HG03097 (cell line): ENCODE data around the gene CHCHD4.
A peak's percentile ranks its signal among the peaks of the same experiment; 100 is the strongest.

Experiments used
- ATAC-seq: cut with Tn5 transposase; IDR thresholded peaks from one replicate; pipeline ENCODE4 v1.9.1; 2021; ENCODE audit not compliant: unreplicated experiment, low FRiP score

The CHCHD4 gene

GRCh38 chr3:14138109-14138877, 13.6 kb upstream of the CHCHD4 start:
- no peak for ATAC-seq

- ATAC-seq: no peak
Observed at GRCh38 chr3:14137445-14137844, 12.8 kb upstream of the CHCHD4 start.

GRCh38 chr3:14137004-14137403, 12.3 kb upstream of the CHCHD4 start:
- no peak for ATAC-seq

- no peak for ATAC-seq
Observed at GRCh38 chr3:14135581-14135980, 10.9 kb upstream of the CHCHD4 start.

- ATAC-seq: no peak
Observed at GRCh38 chr3:14134291-14134690, 9.6 kb upstream of the CHCHD4 start.

- ATAC-seq: no peak
Observed at GRCh38 chr3:14133876-14134275, 9.2 kb upstream of the CHCHD4 start.

GRCh38 chr3:14133188-14133800, 8.6 kb upstream of the CHCHD4 start:
- no peak for ATAC-seq

- ATAC-seq: no peak
Observed at GRCh38 chr3:14132689-14133088, 8.0 kb upstream of the CHCHD4 start.

- ATAC-seq: no peak
Observed at GRCh38 chr3:14132120-14132519, 7.5 kb upstream of the CHCHD4 start.

GRCh38 chr3:14131134-14131533, 6.5 kb upstream of the CHCHD4 start:
- ATAC-seq: no peak

GRCh38 chr3:14130707-14131106, 6.0 kb upstream of the CHCHD4 start:
- ATAC-seq: no peak

GRCh38 chr3:14130230-14130629, 5.6 kb upstream of the CHCHD4 start:
- ATAC-seq: no peak

- no peak for ATAC-seq
Observed at GRCh38 chr3:14129296-14129695, 4.6 kb upstream of the CHCHD4 start.

GRCh38 chr3:14128724-14129123, 4.1 kb upstream of the CHCHD4 start:
- no peak for ATAC-seq

- no peak for ATAC-seq
Observed at GRCh38 chr3:14127516-14128161, 3.0 kb upstream of the CHCHD4 start.

GRCh38 chr3:14126887-14127505, 2.3 kb upstream of the CHCHD4 start:
- no peak for ATAC-seq

- ATAC-seq: no peak
Observed at GRCh38 chr3:14126017-14126886, 1.6 kb upstream of the CHCHD4 start.

- peak; percentile 21 for ATAC-seq
Observed at GRCh38 chr3:14125193-14126016, 735 bp upstream of the CHCHD4 start.

GRCh38 chr3:14124223-14124614, 451 bp downstream of the CHCHD4 start:
- ATAC-seq: peak; percentile 40
